ENCODE data around the gene ZP3.
"Not testable (repeated sequence)": the region's sequence is repeated elsewhere in the genome, so short reads cannot be mapped to it uniquely, and the experiment has no call there.

The ZP3 gene

GRCh38 chr7:76405738-76406137 lies 19.0 kb upstream of the ZP3 start:
- DNase-seq (ENCODE audit: low spot score): no peak

GRCh38 chr7:76407718-76408117 lies 17.0 kb upstream of the ZP3 start:
- no peak for DNase-seq (ENCODE audit: low spot score)

GRCh38 chr7:76408121-76408560 lies 16.6 kb upstream of the ZP3 start:
- DNase-seq (ENCODE audit: low spot score): no peak

GRCh38 chr7:76409537-76409936 lies 15.2 kb upstream of the ZP3 start, which contains the start of gene SSC4D:
Gene SSC4D (minus strand): TSS chr7:76409697. CDS start chr7:76404439, 5,258 bp downstream.
- DNase-seq (ENCODE audit: low spot score): no peak

- no peak for DNase-seq (ENCODE audit: low spot score)
Observed at GRCh38 chr7:76411626-76412025, 13.1 kb upstream of the ZP3 start.

GRCh38 chr7:76412249-76412648 lies 12.5 kb upstream of the ZP3 start:
- DNase-seq (ENCODE audit: low spot score): no peak

GRCh38 chr7:76417654-76418310 lies 7.0 kb upstream of the ZP3 start:
- not testable (repeated sequence) for DNase-seq (ENCODE audit: low spot score)

GRCh38 chr7:76421097-76421496 lies 3.7 kb upstream of the ZP3 start:
- DNase-seq (ENCODE audit: low spot score): peak; percentile 100

GRCh38 chr7:76423666-76424412 lies 911 bp upstream of the ZP3 start:
- DNase-seq (ENCODE audit: low spot score): no peak

- DNase-seq (ENCODE audit: low spot score): peak; percentile 16
Observed at GRCh38 chr7:76425156-76425555, 406 bp downstream of the ZP3 start.

GRCh38 chr7:76425558-76425957 lies 808 bp downstream of the ZP3 start:
- DNase-seq (ENCODE audit: low spot score): not testable (repeated sequence)

GRCh38 chr7:76426246-76426645 lies 1.5 kb downstream of the ZP3 start:
- no peak for DNase-seq (ENCODE audit: low spot score)

GRCh38 chr7:76427635-76428034 lies 2.9 kb downstream of the ZP3 start:
- DNase-seq (ENCODE audit: low spot score): no peak

- DNase-seq (ENCODE audit: low spot score): no peak
Observed at GRCh38 chr7:76428149-76428823, 3.5 kb downstream of the ZP3 start.

- DNase-seq (ENCODE audit: low spot score): peak; percentile 13
Observed at GRCh38 chr7:76428868-76429805, 4.4 kb downstream of the ZP3 start.

- no peak for DNase-seq (ENCODE audit: low spot score)
Observed at GRCh38 chr7:76430211-76430610, 5.5 kb downstream of the ZP3 start.

- no peak for DNase-seq (ENCODE audit: low spot score)
Observed at GRCh38 chr7:76430836-76431235, 6.1 kb downstream of the ZP3 start.

- DNase-seq (ENCODE audit: low spot score): peak; percentile 90
Observed at GRCh38 chr7:76437873-76438272, 13.1 kb downstream of the ZP3 start.

GRCh38 chr7:76439120-76439888 lies 14.6 kb downstream of the ZP3 start:
- DNase-seq (ENCODE audit: low spot score): not testable (repeated sequence)

- not testable (repeated sequence) for DNase-seq (ENCODE audit: low spot score)
Observed at GRCh38 chr7:76440404-76440803, 15.7 kb downstream of the ZP3 start.

GRCh38 chr7:76441792-76442191 lies 17.0 kb downstream of the ZP3 start:
- DNase-seq (ENCODE audit: low spot score): not testable (repeated sequence)

Data from kidney tubule cell (primary cell).